ENCODE results near the gene FAM83E.

DNA sequence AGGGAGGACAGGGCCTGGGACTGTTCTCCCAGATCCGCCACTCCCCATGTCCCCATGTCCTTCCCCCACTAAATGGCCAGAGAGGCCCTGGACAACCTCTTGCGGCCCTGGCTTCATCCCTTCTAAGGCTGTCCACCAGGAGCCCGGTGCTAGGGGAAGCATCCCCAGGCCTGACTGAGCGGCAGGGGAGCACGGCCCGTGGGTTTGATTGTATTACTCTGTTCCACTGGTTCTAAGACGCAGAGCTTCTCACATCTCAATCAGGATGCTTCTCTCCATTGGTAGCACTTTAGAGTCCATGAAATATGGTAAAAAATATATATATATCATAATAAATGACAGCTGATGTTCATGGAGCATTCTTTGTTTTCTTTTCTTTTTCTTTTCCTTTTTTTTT lies 7.5 kb downstream of the FAM83E start:
- TF ChIP-seq, protein P1, sequence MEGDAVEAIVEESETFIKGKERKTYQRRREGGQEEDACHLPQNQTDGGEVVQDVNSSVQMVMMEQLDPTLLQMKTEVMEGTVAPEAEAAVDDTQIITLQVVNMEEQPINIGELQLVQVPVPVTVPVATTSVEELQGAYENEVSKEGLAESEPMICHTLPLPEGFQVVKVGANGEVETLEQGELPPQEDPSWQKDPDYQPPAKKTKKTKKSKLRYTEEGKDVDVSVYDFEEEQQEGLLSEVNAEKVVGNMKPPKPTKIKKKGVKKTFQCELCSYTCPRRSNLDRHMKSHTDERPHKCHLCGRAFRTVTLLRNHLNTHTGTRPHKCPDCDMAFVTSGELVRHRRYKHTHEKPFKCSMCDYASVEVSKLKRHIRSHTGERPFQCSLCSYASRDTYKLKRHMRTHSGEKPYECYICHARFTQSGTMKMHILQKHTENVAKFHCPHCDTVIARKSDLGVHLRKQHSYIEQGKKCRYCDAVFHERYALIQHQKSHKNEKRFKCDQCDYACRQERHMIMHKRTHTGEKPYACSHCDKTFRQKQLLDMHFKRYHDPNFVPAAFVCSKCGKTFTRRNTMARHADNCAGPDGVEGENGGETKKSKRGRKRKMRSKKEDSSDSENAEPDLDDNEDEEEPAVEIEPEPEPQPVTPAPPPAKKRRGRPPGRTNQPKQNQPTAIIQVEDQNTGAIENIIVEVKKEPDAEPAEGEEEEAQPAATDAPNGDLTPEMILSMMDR (IDR thresholded peaks at IDR 0.05): no peak
- no peak for TF ChIP-seq POLR2A (IDR thresholded peaks at IDR 0.05)

Data from testis (tissue), 2 donors.